ENCODE data around the gene GJA3. TPM values are rescaled to one million over a fixed set of nuclear protein-coding genes. Genes with fewer than 3 reads are reported as not detected.

Gene GJA3
- total and polyA plus RNA-seq, 9 donors: 0.08 to 0.34 (median 0.15) TPM; not detected in 2

GRCh38 chr13:20193162-20193906 lies 32.5 kb upstream of the GJA3 start:
- H3K36me3 ChIP-seq: no peaks in the 10 kb centered on the region
- peaks cover 2% of the 10 kb centered on the region for H3K27me3 ChIP-seq
- WGBS, 3 donors: 2 to 3% (median 2%) methylated on average over 32 to 53 of the region's 53 CpGs
- H3K4me1 ChIP-seq (ENCODE audit: insufficient read depth): peaks cover 4% of the 10 kb centered on the region
- intact Hi-C loops (cut with DNase I): no loop called here
- H3K4me3 ChIP-seq: peak overlapping the region; percentile 34
- no peak overlapping the region for H3K27ac ChIP-seq
- no peak for TF ChIP-seq CTCF (IDR thresholded peaks at IDR 0.05)
- no peak for TF ChIP-seq EP300 (IDR thresholded peaks at IDR 0.05)
- no peak for TF ChIP-seq POLR2A (IDR thresholded peaks at IDR 0.05)
- H3K9me3 ChIP-seq: no peaks in the 10 kb centered on the region
- no peak for DNase-seq

- Histone ChIP-seq H3K4me1 (ENCODE audit: insufficient read depth) (peaks cover 4% of the 10 kb centered on the region), H3K36me3 (no peaks in the 10 kb centered on the region), H3K27ac (no peak within 1 kb of the TSS), H3K9me3 (no peaks in the 10 kb centered on the region), H3K27me3 (peaks cover 2% of the 10 kb centered on the region), H3K4me3 (peak within 1 kb of the TSS; percentile 34)
- DNase-seq: no peak
- WGBS, 3 donors: 0 to 1% (median 1%) methylated on average over 3 to 38 of the region's 39 CpGs
- intact Hi-C loops (cut with DNase I): no loop called here
- TF ChIP-seq POLR2A (IDR thresholded peaks at IDR 0.05) (no peak), CTCF (IDR thresholded peaks at IDR 0.05) (no peak), EP300 (IDR thresholded peaks at IDR 0.05) (no peak)
These were observed 31.9 kb upstream of the GJA3 start, which contains the start of gene GJB2 for GRCh38 chr13:20192836-20193161. Gene GJB2 (minus strand): TSS chr13:20192938. CDS start chr13:20189581, 3,357 bp downstream.

- 2% methylated on average over 38 to 73 of the region's 73 CpGs for WGBS, 3 donors
- Histone ChIP-seq H3K27me3 (peaks cover 2% of the 10 kb centered on the region), H3K4me3 (peak overlapping the region; percentile 34), H3K9me3 (no peaks in the 10 kb centered on the region), H3K36me3 (no peaks in the 10 kb centered on the region), H3K4me1 (ENCODE audit: insufficient read depth) (peaks cover 4% of the 10 kb centered on the region), H3K27ac (no peak overlapping the region)
- TF ChIP-seq CTCF (IDR thresholded peaks at IDR 0.05) (no peak), EP300 (IDR thresholded peaks at IDR 0.05) (no peak), POLR2A (IDR thresholded peaks at IDR 0.05) (no peak)
- intact Hi-C loops (cut with DNase I): no loop called here
- DNase-seq: no peak
These were observed 31.4 kb upstream of the GJA3 start for GRCh38 chr13:20192158-20192835.

- Histone ChIP-seq H3K27me3 (peaks cover 2% of the 10 kb centered on the region), H3K4me1 (ENCODE audit: insufficient read depth) (peaks cover 4% of the 10 kb centered on the region), H3K27ac (no peak overlapping the region), H3K4me3 (peak overlapping the region; percentile 34), H3K36me3 (no peaks in the 10 kb centered on the region), H3K9me3 (no peaks in the 10 kb centered on the region)
- intact Hi-C loops (cut with DNase I): no loop called here
- DNase-seq: no peak
- WGBS, 3 donors: 51 to 58% (median 55%) methylated on average over 24 of the region's 24 CpGs
- TF ChIP-seq POLR2A (IDR thresholded peaks at IDR 0.05): no peak
- no peak for TF ChIP-seq EP300 (IDR thresholded peaks at IDR 0.05)
These were observed 30.7 kb upstream of the GJA3 start for GRCh38 chr13:20191311-20192157.

Data from ovary (tissue), 9 donors.